Osteoblast (primary cell): Measurements from ENCODE around the gene MYH7. TPM values are rescaled to one million over a fixed set of nuclear protein-coding genes. Genes with fewer than 3 reads are reported as not detected.
"Not testable (repeated sequence)": the region's sequence is repeated elsewhere in the genome, so short reads cannot be mapped to it uniquely, and the experiment has no call there.

Experiments
- DNase-seq: peaks from one replicate; pipeline ENCODE4 v3.0.0; 2011; ENCODE audit warnings: low spot score, mixed read lengths; ENCODE audit not compliant: insufficient read length; ENCODE audit errors: missing footprints
- H2AFZ ChIP-seq: 2 replicates; pipeline ENCODE4 v1.6.0; 2011; ENCODE audit warnings: mild to moderate bottlenecking, low read length
- H3K27ac ChIP-seq: 2 replicates; pipeline ENCODE4 v1.5.1; 2011; ENCODE audit warnings: mild to moderate bottlenecking, low read depth, low read length, moderate library complexity
- H3K27me3 ChIP-seq: 2 replicates; pipeline ENCODE4 v1.6.0; 2012; ENCODE audit warnings: mild to moderate bottlenecking, control low read depth, inconsistent platforms, low read length, moderate library complexity; ENCODE audit not compliant: insufficient read depth
- H3K36me3 ChIP-seq: 2 replicates; pipeline ENCODE4 v1.5.1; 2011; ENCODE audit warnings: mild to moderate bottlenecking, low read length, control low read depth, moderate library complexity; ENCODE audit not compliant: insufficient read depth
- H3K4me1 ChIP-seq: 2 replicates; pipeline ENCODE4 v1.5.1; 2011; ENCODE audit warnings: mild to moderate bottlenecking, low read length, control low read depth, moderate library complexity; ENCODE audit not compliant: insufficient read depth
- H3K4me2 ChIP-seq: 2 replicates; pipeline ENCODE4 v1.6.0; 2011; ENCODE audit warnings: mild to moderate bottlenecking, low read length; ENCODE audit not compliant: insufficient read depth
- H3K4me3 ChIP-seq: fragments of 200-600 bp; sonication (generic); 3 replicates; pipeline ENCODE4 v1.5.1; 2012; ENCODE audit warnings: mild to moderate bottlenecking, low read length, inconsistent platforms; ENCODE audit not compliant: insufficient read depth
- H3K79me2 ChIP-seq: 2 replicates; pipeline ENCODE4 v1.6.0; 2012; ENCODE audit warnings: mild to moderate bottlenecking, low read length, control low read depth, inconsistent platforms; ENCODE audit not compliant: insufficient read depth
- H3K9me3 ChIP-seq: 2 replicates; pipeline ENCODE4 v1.5.1; 2011; ENCODE audit warnings: low read depth, low read length, control low read depth
- H4K20me1 ChIP-seq: 2 replicates; pipeline ENCODE4 v1.6.0; 2012; ENCODE audit warnings: mild to moderate bottlenecking, low read length, control low read depth; ENCODE audit not compliant: insufficient read depth
- CTCF ChIP-seq: IDR thresholded peaks from 2 replicates; pipeline ENCODE4 v1.5.1; 2011; ENCODE audit warnings: mild to moderate bottlenecking, low read depth, low read length, moderate library complexity; ENCODE audit errors: extremely low read depth
- total RNA-seq: library from RNA; depleted of rRNA; stranded (reverse); fragments of >200 nt; gene quantifications from 2 replicates; pipeline ENCODE4 v1.2.3, GENCODE V29; 2012

The MYH7 gene
- total RNA-seq, 1 donor = not detected

GRCh38 chr14:23388996-23389395 is 46.5 kb downstream of the MYH7 start:
- no peaks in the 10 kb centered on the region for H3K36me3 ChIP-seq

DNA sequence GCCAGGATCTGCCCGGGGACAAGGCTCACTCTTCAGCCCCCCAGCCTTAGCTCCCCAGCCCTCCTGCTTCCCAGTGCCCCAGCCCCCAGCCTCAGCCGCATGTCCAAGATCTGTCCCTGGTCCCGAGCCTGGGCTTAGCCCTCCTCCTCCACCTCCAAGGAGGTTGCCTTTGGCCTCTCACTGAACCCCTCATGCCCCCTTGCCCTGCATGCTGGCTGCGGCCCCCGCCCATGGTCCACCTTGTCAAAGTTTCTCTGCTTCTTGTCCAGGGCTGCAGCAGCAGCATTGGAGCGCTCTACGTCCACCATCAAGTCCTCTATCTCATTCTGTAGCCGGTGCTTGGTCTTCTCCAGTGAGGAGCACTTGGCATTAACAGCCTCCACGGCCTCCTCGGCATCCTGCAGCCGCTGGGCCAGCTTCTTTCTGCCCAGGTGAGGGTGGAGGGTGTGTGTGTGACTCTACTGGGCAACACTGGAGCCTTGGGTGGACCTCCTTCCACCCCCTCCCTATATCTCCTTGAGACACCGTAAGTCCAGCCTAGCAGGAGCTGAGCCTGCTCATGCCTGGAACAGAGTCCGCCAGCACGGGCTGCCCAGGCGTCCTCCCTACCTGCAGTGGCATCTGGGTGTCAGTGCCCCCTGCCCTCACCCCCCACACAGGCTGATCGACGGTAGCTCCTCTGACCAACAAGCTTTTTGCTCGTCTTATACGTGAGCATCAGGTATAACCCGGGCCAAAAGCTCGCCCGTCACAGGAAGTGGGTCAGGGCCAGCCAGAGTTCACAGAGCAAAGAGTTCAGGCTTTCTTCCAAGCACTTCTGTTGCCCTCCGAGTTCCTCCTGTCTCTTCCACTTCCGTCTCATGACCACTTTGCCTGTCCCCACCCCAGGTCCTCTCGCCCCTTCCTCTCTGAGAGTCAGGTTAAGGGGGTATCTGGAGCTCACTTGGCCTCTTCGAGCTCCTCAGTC is 47.3 kb downstream of the MYH7 start:
- H3K27me3 ChIP-seq = peaks cover 2% of the 10 kb centered on the region
- H3K9me3 ChIP-seq = no peaks in the 10 kb centered on the region
- no peak overlapping the region for H2AFZ ChIP-seq
- H3K4me3 ChIP-seq = no peak overlapping the region
- no peaks in the 10 kb centered on the region for H3K36me3 ChIP-seq
- no peak for TF ChIP-seq CTCF
- H3K4me1 ChIP-seq = no peaks in the 10 kb centered on the region
- no peaks in the 10 kb centered on the region for H4K20me1 ChIP-seq
- H3K4me2 ChIP-seq = no peak overlapping the region
- H3K27ac ChIP-seq = no peak overlapping the region
- no peak for DNase-seq
- no peaks in the 10 kb centered on the region for H3K79me2 ChIP-seq

More at GRCh38 chr14:23388996-23389395, 46.5 kb downstream of the MYH7 start:
- no peak overlapping the region for H3K27ac ChIP-seq
- no peaks in the 10 kb centered on the region for H3K4me1 ChIP-seq
- H4K20me1 ChIP-seq = no peaks in the 10 kb centered on the region
- no peaks in the 10 kb centered on the region for H3K9me3 ChIP-seq
- H3K27me3 ChIP-seq = peaks cover 2% of the 10 kb centered on the region
- TF ChIP-seq CTCF = no peak
- no peak overlapping the region for H2AFZ ChIP-seq
- no peak overlapping the region for H3K4me2 ChIP-seq
- no peaks in the 10 kb centered on the region for H3K79me2 ChIP-seq
- H3K4me3 ChIP-seq = no peak overlapping the region
- no peak for DNase-seq

GRCh38 chr14:23386999-23387398 is 48.5 kb downstream of the MYH7 start:
- no peak for TF ChIP-seq CTCF
- no peak overlapping the region for H2AFZ ChIP-seq
- H3K27me3 ChIP-seq = no peaks in the 10 kb centered on the region
- DNase-seq = no peak
- no peaks in the 10 kb centered on the region for H3K36me3 ChIP-seq
- H3K4me2 ChIP-seq = no peak overlapping the region
- H4K20me1 ChIP-seq = no peaks in the 10 kb centered on the region
- no peak overlapping the region for H3K27ac ChIP-seq
- H3K9me3 ChIP-seq = no peaks in the 10 kb centered on the region
- H3K79me2 ChIP-seq = no peaks in the 10 kb centered on the region
- no peak overlapping the region for H3K4me3 ChIP-seq
- no peaks in the 10 kb centered on the region for H3K4me1 ChIP-seq

- H4K20me1 ChIP-seq, H3K9me3 ChIP-seq, H3K4me3 ChIP-seq, H2AFZ ChIP-seq, H3K27me3 ChIP-seq, DNase-seq, H3K79me2 ChIP-seq, H3K4me1 ChIP-seq, H3K36me3 ChIP-seq, H3K27ac ChIP-seq, H3K4me2 ChIP-seq: not testable (repeated sequence)
Observed at GRCh38 chr14:23386266-23386657, 49.2 kb downstream of the MYH7 start.
